ENCODE results near the gene TACC3. TPM values are rescaled to one million over a fixed set of nuclear protein-coding genes. Genes with fewer than 3 reads are reported as not detected.

Gene TACC3
- total RNA-seq, 4 donors from 2014 or later: 8.6 to 15.0 (median 11.9) TPM

GRCh38 chr4:1703867-1704266, 17.5 kb upstream of the TACC3 start:
- Histone ChIP-seq H3K9me3 (no peaks in the 10 kb centered on the region), H3K4me1 (peaks cover 0 to 18% (median 0%) of the 10 kb centered on the region in 4 donors), H3K4me3 (no peak overlapping the region), H3K27me3 (no peaks in the 10 kb centered on the region), H3K27ac (no peak overlapping the region), H3K36me3 (peaks cover 0 to 59% (median 9%) of the 10 kb centered on the region in 3 donors)
- no peak for DNase-seq (ENCODE audit: low spot score in 2 of 2)
- WGBS, 2 donors: 73 to 74% methylated on average over 1 of the region's 1 CpG
- TF ChIP-seq POLR2A (IDR thresholded peaks at IDR 0.05) (no peak), EP300 (IDR thresholded peaks at IDR 0.05) (no peak), CTCF (IDR thresholded peaks at IDR 0.05) (no peak)

DNA sequence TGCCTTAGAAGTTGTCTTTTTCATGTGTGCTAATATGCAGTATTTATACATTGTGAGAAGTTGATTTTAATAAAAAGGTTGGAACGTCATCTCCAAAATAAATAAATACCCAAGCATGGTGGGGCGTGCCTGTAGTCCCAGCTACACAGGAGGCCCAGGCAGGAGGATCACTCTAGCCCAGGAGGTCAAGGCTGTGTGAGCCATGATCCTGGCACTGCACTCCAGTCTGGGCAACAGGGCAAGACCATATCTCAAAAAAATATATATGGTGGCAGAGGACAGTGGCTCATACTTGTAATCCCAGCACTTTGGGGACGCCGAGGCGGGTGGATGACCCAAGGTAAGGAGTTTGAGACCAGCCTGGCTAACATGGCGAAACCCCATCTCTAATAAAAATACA, 15.6 kb upstream of the TACC3 start:
- no peaks in the 10 kb centered on the region for H3K9me3 ChIP-seq
- peaks cover 0 to 48% (median 9%) of the 10 kb centered on the region in 3 donors for H3K36me3 ChIP-seq
- 93 to 94% methylated on average over 6 of the region's 6 CpGs for WGBS, 2 donors
- TF ChIP-seq CTCF (IDR thresholded peaks at IDR 0.05) (no peak), EP300 (IDR thresholded peaks at IDR 0.05) (no peak), POLR2A (IDR thresholded peaks at IDR 0.05) (no peak)
- no peak overlapping the region for H3K27ac ChIP-seq
- no peak for DNase-seq (ENCODE audit: low spot score in 2 of 2)
- H3K4me3 ChIP-seq: no peak overlapping the region
- peaks cover 0 to 36% (median 6%) of the 10 kb centered on the region in 4 donors for H3K4me1 ChIP-seq
- H3K27me3 ChIP-seq: no peaks in the 10 kb centered on the region

DNA sequence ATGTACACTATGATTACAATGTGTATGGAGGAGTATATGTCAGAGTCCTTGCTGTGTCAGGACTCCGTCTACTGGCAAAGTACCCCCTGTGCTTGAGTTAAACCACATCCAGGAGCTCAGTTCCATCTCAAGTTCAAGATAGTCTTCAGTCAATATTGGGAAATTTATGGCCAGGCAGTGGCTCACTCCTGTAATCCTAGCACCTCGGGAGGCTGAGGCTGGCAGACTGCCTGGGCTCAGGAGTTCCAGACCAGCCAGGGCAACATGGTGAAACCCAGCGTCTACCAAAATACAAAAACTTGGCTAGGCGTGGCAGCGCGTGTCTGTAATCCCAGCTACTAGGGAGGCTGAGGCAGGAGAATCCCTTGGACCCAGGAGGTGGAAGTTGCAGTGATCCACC, 15.0 kb upstream of the TACC3 start:
- no peak for DNase-seq (ENCODE audit: low spot score in 2 of 2)
- H3K27ac ChIP-seq: no peak overlapping the region
- H3K4me1 ChIP-seq: peaks cover 0 to 42% (median 12%) of the 10 kb centered on the region in 4 donors
- peaks cover 0 to 43% (median 9%) of the 10 kb centered on the region in 3 donors for H3K36me3 ChIP-seq
- no peaks in the 10 kb centered on the region for H3K9me3 ChIP-seq
- 94 to 95% methylated on average over 6 of the region's 6 CpGs for WGBS, 2 donors
- H3K4me3 ChIP-seq: no peak overlapping the region
- TF ChIP-seq POLR2A (IDR thresholded peaks at IDR 0.05) (no peak), CTCF (IDR thresholded peaks at IDR 0.05) (no peak), EP300 (IDR thresholded peaks at IDR 0.05) (no peak)
- no peaks in the 10 kb centered on the region for H3K27me3 ChIP-seq

GRCh38 chr4:1708581-1708980, 12.7 kb upstream of the TACC3 start:
- H3K9me3 ChIP-seq: no peaks in the 10 kb centered on the region
- peaks cover 0 to 23% (median 0%) of the 10 kb centered on the region in 3 donors for H3K36me3 ChIP-seq
- H3K4me3 ChIP-seq: no peak overlapping the region
- DNase-seq (ENCODE audit: low spot score in 2 of 2): no peak
- H3K27ac ChIP-seq: no peak overlapping the region
- peaks cover 0 to 46% (median 19%) of the 10 kb centered on the region in 4 donors for H3K4me1 ChIP-seq
- H3K27me3 ChIP-seq: no peaks in the 10 kb centered on the region
- 47 to 71% methylated on average over 1 of the region's 1 CpG for WGBS, 2 donors
- TF ChIP-seq CTCF (IDR thresholded peaks at IDR 0.05) (no peak), POLR2A (IDR thresholded peaks at IDR 0.05) (no peak), EP300 (IDR thresholded peaks at IDR 0.05) (no peak)

GRCh38 chr4:1711055-1711570, 10.2 kb upstream of the TACC3 start:
- Histone ChIP-seq H3K9me3 (no peaks in the 10 kb centered on the region), H3K36me3 (peaks cover 0 to 21% (median 0%) of the 10 kb centered on the region in 3 donors), H3K4me3 (peak overlapping the region; percentile 67 to 91 (median 79)), H3K4me1 (peaks cover 0 to 61% (median 27%) of the 10 kb centered on the region in 4 donors), H3K27ac (peak overlapping the region; percentile 95 to 100 (median 98)), H3K27me3 (no peaks in the 10 kb centered on the region)
- TF ChIP-seq CTCF (IDR thresholded peaks at IDR 0.05): no peak
- no peak for TF ChIP-seq POLR2A (IDR thresholded peaks at IDR 0.05)
- no peak for TF ChIP-seq EP300 (IDR thresholded peaks at IDR 0.05)
- no peak for DNase-seq (ENCODE audit: low spot score in 2 of 2)
- 14 to 15% methylated on average over 22 of the region's 22 CpGs for WGBS, 2 donors
